ENCODE results near the gene CD99. TPM values are rescaled to one million over a fixed set of nuclear protein-coding genes. Genes with fewer than 3 reads are reported as not detected.
"Not testable (repeated sequence)": the region's sequence is repeated elsewhere in the genome, so short reads cannot be mapped to it uniquely, and the experiment has no call there.

Gene CD99
- total RNA-seq, 1 experiment from 2014 or later: 77.9 TPM

- Mint-ChIP-seq H3K27me3 (ENCODE audit: low read depth) (no peaks in the 10 kb centered on the region; the same call in 1 of the 2 replicates), H3K4me3 (no peak overlapping the region), H3K27ac (no peak overlapping the region), H3K36me3 (peaks cover 27% of the 10 kb centered on the region), H3K4me1 (no peaks in the 10 kb centered on the region), H3K9me3 (peaks cover 11% of the 10 kb centered on the region)
- POLR2A ChIA-PET: no interaction called here
- ATAC-seq: no peak
- TF ChIP-seq TP53 (CRISPR knock-in tag; IDR thresholded peaks at IDR 0.05) (no peak), ZNF121 (CRISPR knock-in tag; IDR thresholded peaks at IDR 0.05) (no peak), KAT7 (CRISPR knock-in tag; IDR thresholded peaks at IDR 0.05; ENCODE audit: borderline replicate concordance) (no peak), ZNF281 (CRISPR knock-in tag; IDR thresholded peaks at IDR 0.05) (no peak)
- CTCF ChIA-PET: no interaction called here
- no peak for DNase-seq (ENCODE audit: low spot score)
Measured at GRCh38 chrX:2735270-2735669, 44.2 kb downstream of the CD99 start.

GRCh38 chrX:2740672-2741071 lies 49.6 kb downstream of the CD99 start:
- H3K27me3 Mint-ChIP-seq (ENCODE audit: low read depth): no peaks in the 10 kb centered on the region
- peaks cover 3% of the 10 kb centered on the region; the same call in 1 of the 2 replicates for H3K9me3 Mint-ChIP-seq
- ChIA-PET CTCF (no interaction called here), POLR2A (no interaction called here)
- no peak overlapping the region for H3K4me3 Mint-ChIP-seq
- H3K36me3 Mint-ChIP-seq: peaks cover 24% of the 10 kb centered on the region
- TF ChIP-seq RORB (CRISPR knock-in tag; IDR thresholded peaks at IDR 0.05) (no peak), KAT7 (CRISPR knock-in tag; IDR thresholded peaks at IDR 0.05; ENCODE audit: borderline replicate concordance) (no peak), ESRRA (CRISPR knock-in tag; IDR thresholded peaks at IDR 0.05; ENCODE audit: borderline replicate concordance) (no peak), FOXP1 (CRISPR knock-in tag; IDR thresholded peaks at IDR 0.05; ENCODE audit: borderline replicate concordance) (no peak), SOX15 (CRISPR knock-in tag; IDR thresholded peaks at IDR 0.05) (no peak), ZSCAN18 (CRISPR knock-in tag; IDR thresholded peaks at IDR 0.05) (no peak), SP1 (CRISPR knock-in tag; conservative IDR thresholded peaks at IDR 0.05) (no peak), SMAD4 (CRISPR knock-in tag; IDR thresholded peaks at IDR 0.05) (no peak), IRF1 (CRISPR knock-in tag; IDR thresholded peaks at IDR 0.05) (no peak)
- H3K27ac Mint-ChIP-seq: no peak overlapping the region
- ATAC-seq (no peak), DNase-seq (ENCODE audit: low spot score) (no peak)
- 0 out of 2 replicates have a peak, but pooled peaks cover 4% of the 10 kb centered on the region for H3K4me1 Mint-ChIP-seq

- POLR2A ChIA-PET: no interaction called here
- Mint-ChIP-seq H3K27me3 (ENCODE audit: low read depth) (no peaks in the 10 kb centered on the region), H3K4me3 (no peak overlapping the region), H3K36me3 (peaks cover 20% of the 10 kb centered on the region), H3K4me1 (0 out of 2 replicates have a peak, but pooled peaks cover 4% of the 10 kb centered on the region), H3K27ac (no peak overlapping the region), H3K9me3 (peaks cover 3% of the 10 kb centered on the region; the same call in 1 of the 2 replicates)
- DNase-seq (ENCODE audit: low spot score) (no peak), ATAC-seq (no peak)
- TF ChIP-seq ZSCAN18 (CRISPR knock-in tag; IDR thresholded peaks at IDR 0.05) (no peak), ERG (CRISPR knock-in tag; IDR thresholded peaks at IDR 0.05) (no peak), MYBL2 (CRISPR knock-in tag; IDR thresholded peaks at IDR 0.05) (no peak), ZNF512 (CRISPR knock-in tag; IDR thresholded peaks at IDR 0.05; ENCODE audit: borderline replicate concordance) (no peak)
- CTCF ChIA-PET: no interaction called here
Measured at GRCh38 chrX:2741386-2741785, 50.3 kb downstream of the CD99 start.

GRCh38 chrX:2746250-2746649 lies 55.2 kb downstream of the CD99 start:
- DNase-seq (ENCODE audit: low spot score); H3K4me3 Mint-ChIP-seq; CTCF ChIA-PET; H3K36me3 Mint-ChIP-seq; POLR2A ChIA-PET; H3K27ac Mint-ChIP-seq; H3K4me1 Mint-ChIP-seq; H3K27me3 Mint-ChIP-seq (ENCODE audit: low read depth); ATAC-seq; H3K9me3 Mint-ChIP-seq: not testable (repeated sequence)

Measured in WTC11 (cell line).